ENCODE measurements around the gene PIP5K1B.

- TF ChIP-seq TAF1 (IDR thresholded peaks at IDR 0.05; ENCODE audit: borderline replicate concordance, insufficient read depth, low read length) (no peak), POLR2AphosphoS5 (IDR thresholded peaks at IDR 0.05; ENCODE audit: low read depth, low read length) (no peak), FOXP2 (optimal IDR thresholded peaks at IDR 0.05; ENCODE audit: borderline replicate concordance, extremely low read depth, extremely low read length, insufficient read depth) (no peak)
Observed at GRCh38 chr9:68690088-68690487, 15.0 kb upstream of the PIP5K1B start.

Data from PFSK-1 (cell line).